Liver (tissue), 3 donors: ENCODE measurements around the gene CD6.

Source experiments
- EGR1 ChIP-seq, 2 donors: IDR thresholded peaks; 2 replicates each; pipeline ENCODE4 v1.6.1; 2016 to 2018; ENCODE audit warnings: antibody characterized with exemption in 2 of 2, low read depth in 2 of 2
- GABPA ChIP-seq, 2 donors: IDR thresholded peaks in 1 of 2; conservative IDR thresholded peaks in 1 of 2; 2 replicates each; pipeline ENCODE4 v1.6.1; 2016; ENCODE audit warnings: antibody characterized with exemption in 2 of 2, mild to moderate bottlenecking in 1 of 2, moderate library complexity in 1 of 2
- JUND ChIP-seq, 2 donors: IDR thresholded peaks; 2 replicates each; pipeline ENCODE4 v1.6.1; 2016; ENCODE audit warnings: antibody characterized with exemption in 2 of 2
- NR2F2 ChIP-seq: IDR thresholded peaks from 2 replicates; pipeline ENCODE4 v1.6.1; 2016; ENCODE audit warnings: antibody characterized with exemption
- RAD21 ChIP-seq, 2 donors: IDR thresholded peaks; 2 replicates each; pipeline ENCODE4 v1.6.1; 2016; ENCODE audit warnings: antibody characterized with exemption in 2 of 2, mild to moderate bottlenecking in 2 of 2
- YY1 ChIP-seq: IDR thresholded peaks from 2 replicates; pipeline ENCODE4 v1.6.1; 2016; ENCODE audit warnings: antibody characterized with exemption, mild to moderate bottlenecking
- TF ChIP-seq, protein P1 (sequence below): IDR thresholded peaks from 2 replicates; pipeline ENCODE4 v1.6.1; 2016; ENCODE audit warnings: antibody characterized with exemption
- TF ChIP-seq, protein P2 (sequence below): IDR thresholded peaks from 2 replicates; pipeline ENCODE4 v1.6.1; 2016; ENCODE audit warnings: antibody characterized with exemption, mild to moderate bottlenecking
- TF ChIP-seq, protein P3 (sequence below): IDR thresholded peaks from 2 replicates; pipeline ENCODE4 v1.6.1; 2016; ENCODE audit warnings: antibody characterized with exemption
- TF ChIP-seq, protein P4 (sequence below): fragments of 150-350 bp; IDR thresholded peaks from 2 replicates; pipeline ENCODE4 v1.5.1; 2017; ENCODE audit warnings: improper control_type of control experiment, low read depth, low read length; ENCODE audit not compliant: missing input control
- TF ChIP-seq, protein P5 (sequence below): IDR thresholded peaks from 2 replicates; pipeline ENCODE4 v1.6.1; 2016; ENCODE audit warnings: antibody characterized with exemption
- donor health status: healthy.
- donor health status: healthy.

DNA sequence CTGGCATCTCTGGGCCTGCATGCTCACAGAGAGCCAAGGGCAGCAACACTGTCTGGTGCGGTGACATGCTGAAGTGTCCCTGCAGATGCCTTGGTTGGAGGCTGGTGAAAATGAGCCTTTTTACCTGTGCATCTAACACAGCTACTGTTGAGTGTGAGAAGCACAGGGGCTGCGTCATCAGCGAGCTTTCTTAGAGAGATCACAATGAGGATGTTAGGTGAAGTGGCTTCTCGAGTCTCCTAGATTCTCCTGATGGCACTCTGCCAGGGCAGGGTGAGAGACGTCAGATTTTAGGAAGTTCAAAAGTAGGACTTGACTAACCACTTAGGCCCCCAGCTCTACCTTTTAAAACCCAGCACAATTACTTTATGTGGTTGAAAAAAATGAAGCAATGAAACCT lies 15.9 kb upstream of the CD6 start:
- TF ChIP-seq NR2F2 (no peak), GABPA (IDR thresholded peaks at IDR 0.05 in 1 of 2, conservative IDR thresholded peaks at IDR 0.05 in 1 of 2) (no peak), JUND (IDR thresholded peaks at IDR 0.05) (no peak), RAD21 (IDR thresholded peaks at IDR 0.05) (no peak), YY1 (no peak), EGR1 (IDR thresholded peaks at IDR 0.05; ENCODE audit: low read depth in 2 of 2) (no peak)
- TF ChIP-seq, protein P1, sequence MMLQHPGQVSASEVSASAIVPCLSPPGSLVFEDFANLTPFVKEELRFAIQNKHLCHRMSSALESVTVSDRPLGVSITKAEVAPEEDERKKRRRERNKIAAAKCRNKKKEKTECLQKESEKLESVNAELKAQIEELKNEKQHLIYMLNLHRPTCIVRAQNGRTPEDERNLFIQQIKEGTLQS, result no peak
- TF ChIP-seq, protein P2, sequence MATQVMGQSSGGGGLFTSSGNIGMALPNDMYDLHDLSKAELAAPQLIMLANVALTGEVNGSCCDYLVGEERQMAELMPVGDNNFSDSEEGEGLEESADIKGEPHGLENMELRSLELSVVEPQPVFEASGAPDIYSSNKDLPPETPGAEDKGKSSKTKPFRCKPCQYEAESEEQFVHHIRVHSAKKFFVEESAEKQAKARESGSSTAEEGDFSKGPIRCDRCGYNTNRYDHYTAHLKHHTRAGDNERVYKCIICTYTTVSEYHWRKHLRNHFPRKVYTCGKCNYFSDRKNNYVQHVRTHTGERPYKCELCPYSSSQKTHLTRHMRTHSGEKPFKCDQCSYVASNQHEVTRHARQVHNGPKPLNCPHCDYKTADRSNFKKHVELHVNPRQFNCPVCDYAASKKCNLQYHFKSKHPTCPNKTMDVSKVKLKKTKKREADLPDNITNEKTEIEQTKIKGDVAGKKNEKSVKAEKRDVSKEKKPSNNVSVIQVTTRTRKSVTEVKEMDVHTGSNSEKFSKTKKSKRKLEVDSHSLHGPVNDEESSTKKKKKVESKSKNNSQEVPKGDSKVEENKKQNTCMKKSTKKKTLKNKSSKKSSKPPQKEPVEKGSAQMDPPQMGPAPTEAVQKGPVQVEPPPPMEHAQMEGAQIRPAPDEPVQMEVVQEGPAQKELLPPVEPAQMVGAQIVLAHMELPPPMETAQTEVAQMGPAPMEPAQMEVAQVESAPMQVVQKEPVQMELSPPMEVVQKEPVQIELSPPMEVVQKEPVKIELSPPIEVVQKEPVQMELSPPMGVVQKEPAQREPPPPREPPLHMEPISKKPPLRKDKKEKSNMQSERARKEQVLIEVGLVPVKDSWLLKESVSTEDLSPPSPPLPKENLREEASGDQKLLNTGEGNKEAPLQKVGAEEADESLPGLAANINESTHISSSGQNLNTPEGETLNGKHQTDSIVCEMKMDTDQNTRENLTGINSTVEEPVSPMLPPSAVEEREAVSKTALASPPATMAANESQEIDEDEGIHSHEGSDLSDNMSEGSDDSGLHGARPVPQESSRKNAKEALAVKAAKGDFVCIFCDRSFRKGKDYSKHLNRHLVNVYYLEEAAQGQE, result no peak
- TF ChIP-seq, protein P3, sequence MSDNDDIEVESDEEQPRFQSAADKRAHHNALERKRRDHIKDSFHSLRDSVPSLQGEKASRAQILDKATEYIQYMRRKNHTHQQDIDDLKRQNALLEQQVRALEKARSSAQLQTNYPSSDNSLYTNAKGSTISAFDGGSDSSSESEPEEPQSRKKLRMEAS, result no peak
- TF ChIP-seq, protein P4, sequence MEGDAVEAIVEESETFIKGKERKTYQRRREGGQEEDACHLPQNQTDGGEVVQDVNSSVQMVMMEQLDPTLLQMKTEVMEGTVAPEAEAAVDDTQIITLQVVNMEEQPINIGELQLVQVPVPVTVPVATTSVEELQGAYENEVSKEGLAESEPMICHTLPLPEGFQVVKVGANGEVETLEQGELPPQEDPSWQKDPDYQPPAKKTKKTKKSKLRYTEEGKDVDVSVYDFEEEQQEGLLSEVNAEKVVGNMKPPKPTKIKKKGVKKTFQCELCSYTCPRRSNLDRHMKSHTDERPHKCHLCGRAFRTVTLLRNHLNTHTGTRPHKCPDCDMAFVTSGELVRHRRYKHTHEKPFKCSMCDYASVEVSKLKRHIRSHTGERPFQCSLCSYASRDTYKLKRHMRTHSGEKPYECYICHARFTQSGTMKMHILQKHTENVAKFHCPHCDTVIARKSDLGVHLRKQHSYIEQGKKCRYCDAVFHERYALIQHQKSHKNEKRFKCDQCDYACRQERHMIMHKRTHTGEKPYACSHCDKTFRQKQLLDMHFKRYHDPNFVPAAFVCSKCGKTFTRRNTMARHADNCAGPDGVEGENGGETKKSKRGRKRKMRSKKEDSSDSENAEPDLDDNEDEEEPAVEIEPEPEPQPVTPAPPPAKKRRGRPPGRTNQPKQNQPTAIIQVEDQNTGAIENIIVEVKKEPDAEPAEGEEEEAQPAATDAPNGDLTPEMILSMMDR, result no peak
- TF ChIP-seq, protein P5, sequence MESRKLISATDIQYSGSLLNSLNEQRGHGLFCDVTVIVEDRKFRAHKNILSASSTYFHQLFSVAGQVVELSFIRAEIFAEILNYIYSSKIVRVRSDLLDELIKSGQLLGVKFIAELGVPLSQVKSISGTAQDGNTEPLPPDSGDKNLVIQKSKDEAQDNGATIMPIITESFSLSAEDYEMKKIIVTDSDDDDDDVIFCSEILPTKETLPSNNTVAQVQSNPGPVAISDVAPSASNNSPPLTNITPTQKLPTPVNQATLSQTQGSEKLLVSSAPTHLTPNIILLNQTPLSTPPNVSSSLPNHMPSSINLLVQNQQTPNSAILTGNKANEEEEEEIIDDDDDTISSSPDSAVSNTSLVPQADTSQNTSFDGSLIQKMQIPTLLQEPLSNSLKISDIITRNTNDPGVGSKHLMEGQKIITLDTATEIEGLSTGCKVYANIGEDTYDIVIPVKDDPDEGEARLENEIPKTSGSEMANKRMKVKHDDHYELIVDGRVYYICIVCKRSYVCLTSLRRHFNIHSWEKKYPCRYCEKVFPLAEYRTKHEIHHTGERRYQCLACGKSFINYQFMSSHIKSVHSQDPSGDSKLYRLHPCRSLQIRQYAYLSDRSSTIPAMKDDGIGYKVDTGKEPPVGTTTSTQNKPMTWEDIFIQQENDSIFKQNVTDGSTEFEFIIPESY, result no peak
